Left cardiac atrium (tissue), 4 donors: ENCODE results near the gene FARP2. TPM values are rescaled to one million over a fixed set of nuclear protein-coding genes. Genes with fewer than 3 reads are reported as not detected.

Experiments used
- ATAC-seq, 2 donors: fragments of 200-7000 bp; cut with Tn5 transposase; one replicate each; pipeline ENCODE4 v1.9.1; 2020; ENCODE audit warnings: mild to moderate bottlenecking in 2 of 2, moderate library complexity in 2 of 2
- DNase-seq: peaks from one replicate; pipeline ENCODE4 v3.0.0-alpha.2; 2020
- intact Hi-C, 2 donors: fragments of 100-400 bp; cut with DNase I; formaldehyde crosslinking; loops; one replicate each; pipeline versions ENCODE4 v1.14.1 to v1.15.1; 2022 to 2023
- total RNA-seq, 2 donors: library from RNA; stranded (reverse); fragmentation: NEBNext Ultra II Directional; extraction: Animal tissue kit (Norgen Biotek cat#: 25700); gene quantifications; one replicate each; pipeline ENCODE4 v1.2.1, GENCODE V29; 2021
- donor health status: DM: no; HTN: yes; CAD: no.
- donor health status: DM: no; HTN: yes; CAD: no; lungs with severe emphysema.
- donor health status: DM: yes; HTN: yes; CAD: no.
- donor health status: Dilated cardiomyopathy.

The FARP2 gene
- total RNA-seq, 2 donors from 2014 or later, result 18.1 to 28.3 TPM

DNA sequence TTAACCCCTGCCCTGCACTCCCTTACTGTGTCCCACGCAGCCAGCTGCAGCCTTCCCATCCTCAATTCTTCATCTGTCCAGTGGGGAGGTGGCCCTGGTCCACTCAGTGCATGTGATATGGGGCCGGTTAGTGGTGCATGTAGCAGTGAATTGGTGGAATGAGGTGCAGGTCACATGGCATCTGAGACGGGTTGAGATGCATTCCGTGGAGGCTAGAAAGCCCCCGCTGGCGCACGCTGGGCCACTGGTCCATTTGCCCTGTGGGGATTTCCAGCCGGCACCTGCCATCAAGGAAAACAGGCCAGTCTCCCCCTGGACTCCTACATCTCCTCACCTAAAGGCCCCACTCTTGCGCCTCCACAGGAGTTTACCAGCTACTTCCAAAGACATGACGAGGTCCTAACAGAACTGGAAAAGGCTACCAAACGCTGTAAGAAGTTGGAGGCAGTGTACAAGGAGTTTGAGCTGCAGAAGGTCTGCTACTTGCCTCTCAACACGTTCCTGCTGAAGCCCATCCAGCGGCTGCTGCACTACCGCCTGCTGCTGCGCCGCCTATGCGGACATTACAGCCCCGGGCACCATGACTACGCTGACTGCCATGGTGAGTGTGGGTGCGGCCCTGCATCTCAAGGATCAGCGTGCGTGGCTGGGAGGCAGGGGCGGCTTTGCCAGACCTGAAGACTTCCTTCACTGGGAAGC, 111.8 kb downstream of the FARP2 start:
- intact Hi-C loops, result no loop called here
- DNase-seq (no peak), ATAC-seq (no peak)

DNA sequence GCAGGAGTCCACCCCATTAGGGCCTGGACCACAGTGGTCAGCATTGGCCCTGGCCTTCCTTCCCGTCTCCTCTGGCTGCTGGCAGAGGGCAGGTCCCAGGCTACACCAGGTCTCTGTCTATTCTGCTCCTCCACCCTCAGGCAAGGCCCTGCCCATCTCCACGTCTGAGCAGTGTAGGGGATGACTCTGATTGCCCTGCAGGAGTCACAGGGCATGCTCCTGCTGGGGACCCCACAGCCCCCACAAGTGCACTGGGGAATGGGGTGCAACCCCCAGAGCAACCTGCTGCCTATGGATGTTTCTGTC, 112.3 kb downstream of the FARP2 start:
- intact Hi-C loops, result no loop called here
- ATAC-seq, result no peak
- DNase-seq, result no peak

GRCh38 chr2:241469746-241470145, 113.7 kb downstream of the FARP2 start:
- intact Hi-C loops, result no loop called here

DNA sequence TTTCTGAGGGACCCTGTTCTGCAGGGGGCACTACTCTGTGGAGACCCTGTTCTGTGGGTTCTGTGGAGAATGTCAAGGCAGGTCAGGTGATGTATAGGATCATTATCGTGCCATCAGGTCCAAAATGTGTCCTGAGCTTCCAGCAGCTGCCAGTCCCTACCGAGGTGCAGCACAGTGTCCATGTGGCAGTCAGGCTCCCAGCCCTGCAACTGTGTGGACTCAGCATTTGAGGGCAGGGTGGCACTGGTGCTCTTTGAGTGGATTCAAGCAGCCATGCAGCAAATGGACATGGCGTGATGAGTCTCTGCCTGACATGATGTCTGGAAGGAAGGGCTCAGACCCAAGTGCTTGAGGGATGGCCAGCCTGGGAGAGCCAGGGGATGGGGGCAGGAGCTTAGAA, 117.3 kb downstream of the FARP2 start:
- ATAC-seq (no peak), DNase-seq (no peak)
- intact Hi-C loops, result no loop called here

More at GRCh38 chr2:241469746-241470145, 113.7 kb downstream of the FARP2 start:
- DNase-seq, result no peak
- ATAC-seq, result no peak

DNA sequence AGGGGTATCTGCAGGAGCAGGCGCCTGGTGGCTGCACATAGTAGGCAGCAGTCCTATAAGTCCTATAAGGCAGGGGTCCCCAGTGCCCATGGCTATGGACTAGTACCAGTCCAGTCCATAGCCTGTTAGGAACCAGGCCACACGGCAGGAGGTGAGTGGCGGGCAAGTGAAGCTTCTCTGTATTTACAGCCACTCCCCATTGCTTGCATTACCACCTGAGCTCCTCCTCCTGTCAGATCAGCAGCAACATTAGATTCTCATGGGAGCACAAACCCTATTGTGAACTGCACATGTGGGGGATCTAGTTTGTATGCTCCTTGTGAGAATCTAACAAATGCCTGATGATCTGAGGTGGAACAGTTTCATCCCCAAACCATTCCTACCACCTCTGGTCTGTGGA, 119.2 kb downstream of the FARP2 start:
- ATAC-seq (no peak), DNase-seq (no peak)
- intact Hi-C loops, result no loop called here

- DNase-seq (no peak), ATAC-seq (no peak)
- intact Hi-C loops, result no loop called here
These were observed 122.1 kb downstream of the FARP2 start for GRCh38 chr2:241478166-241478565.

DNA sequence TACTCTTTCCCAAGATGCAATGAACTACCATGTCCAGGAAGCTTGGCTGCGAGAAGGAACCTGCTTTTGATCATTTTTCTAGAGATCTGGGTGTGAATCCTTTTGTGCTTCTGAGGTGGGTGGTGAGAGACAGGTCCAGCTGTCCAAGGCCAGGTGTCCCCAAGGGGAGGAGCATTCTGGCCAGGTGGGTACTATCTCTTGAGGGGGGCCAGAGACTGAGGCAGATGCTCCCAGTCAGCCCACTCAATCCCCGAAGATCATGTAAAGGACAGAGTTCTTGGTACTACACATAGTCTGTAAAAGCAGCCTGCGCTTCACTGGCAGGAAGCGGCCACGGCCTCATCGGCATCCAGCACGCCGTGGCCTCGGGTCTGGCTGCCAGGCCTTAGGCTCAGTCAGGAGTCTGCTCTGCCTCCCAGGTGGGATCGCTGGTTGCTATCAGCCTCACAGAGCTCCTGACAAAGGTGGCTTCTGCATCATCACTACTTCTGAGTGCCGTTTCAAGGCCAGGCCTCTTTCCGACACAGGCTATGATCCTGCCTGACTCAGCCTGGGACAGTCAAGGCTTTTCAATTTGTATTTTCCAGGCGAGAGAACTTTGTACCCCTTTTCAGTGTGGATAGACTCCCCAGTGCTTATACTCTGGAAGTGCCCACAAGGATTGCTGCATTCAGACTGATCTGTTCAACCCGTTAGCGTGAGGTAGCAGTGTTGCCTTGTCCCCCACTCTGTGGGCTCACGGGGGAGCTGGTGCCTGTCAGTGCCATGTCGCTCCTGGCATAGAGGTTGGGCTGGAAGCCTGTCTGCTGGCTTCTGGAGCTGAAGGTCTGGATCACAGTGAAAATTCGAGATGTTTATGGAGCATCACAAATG, 123.2 kb downstream of the FARP2 start:
- intact Hi-C loops, result no loop called here
- ATAC-seq (no peak), DNase-seq (no peak)

DNA sequence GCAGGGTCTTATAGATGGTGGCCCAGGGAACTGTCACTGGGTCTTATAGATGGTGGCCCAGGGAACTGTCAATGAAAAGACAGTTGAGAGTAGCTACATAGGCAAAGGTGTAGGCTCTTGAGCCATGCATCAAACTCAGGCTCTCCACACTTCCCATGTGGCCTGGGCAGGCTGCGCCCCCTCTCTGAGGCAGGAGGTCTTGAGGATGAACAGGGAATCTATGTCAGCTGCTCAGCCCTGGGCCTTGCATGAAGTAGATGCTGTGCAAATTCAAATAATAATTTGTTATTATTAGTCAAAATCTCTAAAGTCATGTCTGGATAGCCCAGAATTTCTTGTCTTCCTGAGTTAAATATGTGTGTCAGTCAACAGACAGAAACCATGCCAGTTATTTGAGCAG, 125.6 kb downstream of the FARP2 start:
- no peak for ATAC-seq
- intact Hi-C loops, result no loop called here
- DNase-seq, result no peak

DNA sequence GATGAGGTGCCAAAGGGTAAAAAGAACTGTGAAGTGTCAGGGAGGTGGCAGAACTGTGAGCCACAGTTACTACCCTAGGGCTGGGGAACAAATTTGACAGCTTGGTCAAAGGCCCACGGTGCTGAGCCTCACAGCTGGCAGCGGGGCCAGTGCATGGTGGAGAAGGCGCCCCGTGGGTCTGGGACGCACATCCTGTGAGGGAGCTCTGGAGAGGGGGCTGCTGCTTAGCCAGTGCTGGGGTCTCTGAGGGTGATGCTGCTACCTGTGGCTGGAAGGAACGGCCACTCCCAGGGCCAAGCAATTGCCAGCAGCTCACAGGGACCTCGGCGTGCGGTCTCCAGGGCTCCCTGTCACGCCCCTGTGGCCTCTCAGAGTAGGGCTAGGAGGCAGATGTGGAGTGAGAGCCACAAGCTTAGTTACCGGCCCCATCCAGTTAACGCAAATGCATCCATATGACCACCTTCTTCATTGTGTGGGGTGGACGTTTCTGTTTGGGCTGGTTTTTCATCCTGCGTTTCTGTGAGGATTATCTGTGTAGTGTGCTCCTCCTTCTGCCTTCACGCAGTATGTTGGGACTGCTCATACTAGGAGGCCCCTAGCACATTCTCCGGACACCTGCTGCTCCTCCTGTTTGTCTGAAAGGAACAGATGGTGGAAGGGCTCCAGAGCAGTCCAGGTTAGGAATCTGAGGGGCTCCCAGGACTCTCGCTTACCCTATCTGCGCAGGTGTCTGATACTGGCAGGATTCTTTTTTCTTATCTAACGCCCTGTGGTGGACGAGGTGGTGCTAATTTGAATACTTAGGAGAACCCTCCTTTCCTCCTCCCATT, 126.3 kb downstream of the FARP2 start:
- intact Hi-C loops, result no loop called here
- no peak for DNase-seq
- ATAC-seq, result no peak

- DNase-seq, result no peak
- intact Hi-C loops, result no loop called here
- no peak for ATAC-seq
These were observed 127.2 kb downstream of the FARP2 start for GRCh38 chr2:241483305-241483704.

DNA sequence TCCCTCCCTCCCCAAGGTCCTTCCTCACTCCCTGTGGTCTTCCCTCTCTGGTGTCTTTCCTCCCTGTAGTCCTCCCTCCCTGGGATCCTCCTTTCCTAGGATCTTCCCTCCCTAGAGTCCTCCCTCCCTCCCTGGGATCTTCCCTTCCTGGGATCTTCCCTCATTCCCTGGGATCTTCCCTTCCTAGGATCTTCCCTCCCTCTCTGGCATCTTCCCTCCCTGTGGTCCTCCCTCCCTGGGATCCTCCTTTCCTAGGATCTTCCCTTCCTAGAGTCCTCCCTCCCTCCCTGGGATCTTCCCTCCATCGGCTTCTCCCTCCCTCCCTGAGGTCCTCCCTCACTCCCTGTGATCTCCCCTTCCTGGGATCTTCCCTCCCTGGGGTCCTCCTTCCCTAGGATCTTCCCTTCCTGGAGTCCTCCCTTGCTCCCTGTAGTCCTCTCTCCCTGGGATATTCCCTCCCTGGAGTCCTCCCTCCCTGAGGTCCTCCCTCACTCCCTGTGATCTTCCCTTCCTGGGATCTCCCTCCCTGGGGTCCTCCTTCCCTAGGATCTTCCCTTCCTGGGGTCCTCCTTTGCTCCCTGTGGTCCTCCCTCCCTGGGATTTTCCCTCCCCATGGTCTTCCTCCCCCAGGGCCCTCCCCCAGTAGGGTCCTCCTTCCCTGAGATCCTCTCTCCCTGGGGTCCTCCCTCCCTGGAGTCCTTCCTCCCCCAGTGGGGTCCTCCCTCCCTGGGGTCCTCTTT, 129.3 kb downstream of the FARP2 start:
- ATAC-seq, result no peak
- DNase-seq, result no peak
- intact Hi-C loops, result no loop called here

- DNase-seq, result no peak
- ATAC-seq, result no peak
- intact Hi-C loops, result no loop called here
These were observed 133.0 kb downstream of the FARP2 start for GRCh38 chr2:241489088-241489487.

DNA sequence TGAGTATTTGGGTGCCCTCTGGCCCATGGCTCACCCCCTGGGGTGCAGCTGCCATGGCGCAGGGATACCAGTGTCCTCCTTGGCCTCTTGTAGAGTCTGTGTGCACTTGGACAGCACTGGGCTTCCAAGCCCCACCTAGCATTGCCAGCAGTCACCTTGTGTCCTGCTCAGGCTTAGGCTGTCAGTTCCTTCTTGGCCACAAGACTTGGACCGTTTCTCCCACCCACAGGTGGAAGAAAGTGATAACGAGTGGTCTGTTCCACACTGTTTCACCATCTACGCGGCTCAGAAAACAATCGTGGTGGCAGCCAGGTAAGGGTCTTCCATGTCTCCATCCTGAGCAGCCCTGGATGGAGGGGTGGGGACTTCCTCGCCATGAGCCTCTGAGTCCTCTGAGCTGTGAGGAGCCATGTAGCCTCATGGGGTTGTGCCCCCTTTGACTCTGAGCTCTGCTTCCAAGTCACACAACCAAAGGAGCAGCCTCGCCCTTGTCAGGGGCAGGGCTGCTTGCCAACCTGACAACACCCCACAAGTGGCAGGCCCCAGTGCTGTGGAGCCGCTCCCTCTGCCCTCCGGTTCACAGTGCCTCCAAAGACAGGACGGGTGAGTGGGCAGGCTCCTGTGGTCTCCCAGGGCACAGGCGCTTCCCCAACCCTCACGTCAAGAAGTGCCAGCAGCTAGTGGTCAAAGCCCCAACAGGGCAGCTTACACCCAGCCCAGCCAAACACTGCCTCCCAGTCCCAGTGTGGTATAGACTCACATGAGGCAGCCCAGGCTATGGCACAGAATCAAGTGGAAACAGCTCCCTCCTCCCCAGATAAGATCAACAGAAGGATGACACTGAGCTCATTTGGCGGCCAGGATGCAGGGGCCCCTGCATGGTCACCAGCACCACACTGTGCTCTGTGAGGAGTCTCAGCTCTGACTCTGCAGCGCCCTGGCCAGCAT, 133.9 kb downstream of the FARP2 start:
- ATAC-seq, result peak in 1 of 2 donors; percentile 21
- DNase-seq, result no peak
- intact Hi-C loops, result no loop called here

DNA sequence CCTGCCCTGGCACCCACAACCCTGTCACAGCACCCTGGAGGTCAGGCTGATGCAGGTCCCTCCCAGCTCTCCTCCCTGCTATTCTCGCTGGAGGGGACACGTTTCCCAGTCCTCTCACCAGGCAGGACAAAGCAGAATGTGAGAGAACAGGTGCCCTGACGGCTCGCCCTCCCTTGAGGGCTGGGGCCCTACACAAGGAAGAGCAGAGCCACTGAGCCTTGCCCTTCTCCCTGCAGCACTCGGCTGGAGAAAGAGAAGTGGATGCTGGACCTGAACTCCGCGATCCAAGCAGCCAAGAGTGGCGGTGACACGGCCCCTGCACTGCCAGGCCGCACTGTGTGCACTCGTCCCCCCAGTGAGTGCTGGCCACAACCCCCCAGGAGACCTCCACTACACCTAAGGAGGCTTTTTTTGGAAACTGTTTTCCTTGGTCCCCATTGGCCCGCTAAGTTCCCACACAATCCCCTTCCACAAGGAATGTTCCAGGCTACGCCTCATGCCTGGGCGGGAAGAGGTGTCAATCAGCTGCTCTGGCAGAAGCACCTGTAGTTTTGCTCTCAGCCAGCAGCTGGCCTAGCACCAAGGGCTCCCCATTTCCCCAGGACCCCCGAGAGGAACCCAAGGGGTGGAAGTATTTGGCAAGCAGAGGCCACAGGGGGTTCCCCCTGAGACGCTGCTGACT, 134.9 kb downstream of the FARP2 start:
- DNase-seq, result no peak
- ATAC-seq, result peak in 1 of 2 donors; percentile 13
- intact Hi-C loops, result no loop called here

DNA sequence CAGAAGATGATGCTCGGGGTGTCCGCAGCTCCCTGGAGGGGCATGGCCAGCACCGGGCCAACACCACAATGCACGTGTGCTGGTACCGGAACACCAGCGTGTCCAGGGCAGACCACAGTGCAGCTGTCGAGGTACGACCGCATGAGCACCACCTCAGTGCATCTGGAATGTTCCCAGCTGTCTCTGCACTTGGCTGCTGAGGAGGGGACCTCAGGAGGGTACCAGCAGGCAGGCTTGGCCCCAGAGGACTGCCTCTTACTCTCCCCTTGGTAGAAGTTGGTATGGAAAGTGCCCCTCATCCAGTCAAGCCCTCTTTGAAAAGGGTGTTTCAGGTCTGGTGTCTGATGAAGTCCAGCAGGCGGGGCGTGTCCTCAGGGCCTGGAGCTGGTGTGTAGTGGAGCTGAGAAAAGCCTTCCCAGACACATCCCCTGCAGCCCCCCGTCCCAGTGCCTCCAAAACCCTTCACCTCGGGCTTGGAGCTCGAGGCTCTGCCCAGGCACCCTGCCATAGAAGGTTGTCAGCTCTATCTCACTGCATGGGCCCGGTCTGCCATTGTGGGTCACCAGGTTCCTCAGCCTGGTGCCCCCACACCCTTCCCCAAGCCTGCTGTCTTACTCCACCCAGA, 135.6 kb downstream of the FARP2 start:
- intact Hi-C loops, result no loop called here
- no peak for ATAC-seq
- no peak for DNase-seq

GRCh38 chr2:241492174-241492565, 136.1 kb downstream of the FARP2 start:
- no peak for ATAC-seq

DNA sequence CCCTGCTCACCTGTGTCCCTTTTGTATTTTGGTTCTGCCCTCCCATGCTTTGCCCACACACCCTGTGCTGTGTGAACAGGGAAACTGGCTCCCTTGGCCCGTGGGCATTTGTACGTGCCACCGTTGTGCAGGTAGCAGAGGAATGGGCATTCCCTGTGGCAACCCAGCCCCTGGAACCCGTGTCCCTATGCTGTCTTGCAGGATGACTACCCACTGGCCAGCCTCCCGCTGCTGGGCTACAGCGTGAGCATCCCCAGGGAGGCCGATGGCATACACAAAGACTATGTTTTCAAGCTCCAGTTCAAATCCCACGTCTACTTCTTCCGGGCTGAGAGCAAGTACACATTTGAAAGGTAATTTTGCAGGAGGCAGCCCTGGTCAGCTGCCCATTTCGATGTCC, 137.0 kb downstream of the FARP2 start:
- intact Hi-C loops, result no loop called here
- ATAC-seq (no peak), DNase-seq (no peak)

More at GRCh38 chr2:241492174-241492565, 136.1 kb downstream of the FARP2 start:
- intact Hi-C loops, result no loop called here
- DNase-seq, result no peak
